Measurements from ENCODE around the gene CDCP1.

- TF ChIP-seq CTCF (conservative IDR thresholded peaks at IDR 0.05; ENCODE audit: low read depth, low read length) (no peak), EZH2 (IDR thresholded peaks at IDR 0.05; ENCODE audit: borderline replicate concordance, low read depth, low read length, poor library complexity, severe bottlenecking) (no peak)
These were observed 78.7 kb downstream of the CDCP1 start for GRCh38 chr3:45067486-45067885.
